GM06990 (cell line): Measurements from ENCODE around the gene JAM3.
A peak's percentile ranks its signal among the peaks of the same experiment; 100 is the strongest.

Experiments
- DNase-seq: peaks from one replicate; pipeline ENCODE4 v3.0.0-alpha.2; 2011; ENCODE audit not compliant: insufficient read length; ENCODE audit errors: extremely low read depth
- H3K27me3 ChIP-seq: replicated peaks from 2 replicates; pipeline ENCODE4 v1.6.0; 2011; ENCODE audit warnings: low read length; ENCODE audit not compliant: control insufficient read depth, insufficient read depth
- H3K36me3 ChIP-seq: 2 replicates; pipeline ENCODE4 v1.5.1; 2011; ENCODE audit warnings: low read length; ENCODE audit not compliant: control insufficient read depth, insufficient read depth
- H3K4me3 ChIP-seq: replicated peaks from 2 replicates; pipeline ENCODE4 v1.5.1; 2011; ENCODE audit warnings: low read depth, mild to moderate bottlenecking, control low read depth, low read length
- CTCF ChIP-seq: IDR thresholded peaks from 2 replicates; pipeline ENCODE4 v1.5.1; 2011; ENCODE audit warnings: low read length, control low read depth, mild to moderate bottlenecking, inconsistent platforms; ENCODE audit not compliant: insufficient read depth, poor library complexity, severe bottlenecking

JAM3 gene

GRCh38 chr11:134050541-134051383 is 18.1 kb upstream of the JAM3 start:
- DNase-seq: peak; percentile 55
- Histone ChIP-seq H3K27me3 (no peaks in the 10 kb centered on the region), H3K36me3 (no peaks in the 10 kb centered on the region), H3K4me3 (no peak overlapping the region)
- peak; percentile 88 for TF ChIP-seq CTCF

GRCh38 chr11:134052395-134052987 is 16.4 kb upstream of the JAM3 start:
- no peak overlapping the region for H3K4me3 ChIP-seq
- TF ChIP-seq CTCF: no peak
- no peaks in the 10 kb centered on the region for H3K27me3 ChIP-seq
- H3K36me3 ChIP-seq: no peaks in the 10 kb centered on the region
- DNase-seq: no peak

- Histone ChIP-seq H3K4me3 (no peak overlapping the region), H3K27me3 (no peaks in the 10 kb centered on the region), H3K36me3 (no peaks in the 10 kb centered on the region)
- TF ChIP-seq CTCF: no peak
- no peak for DNase-seq
These were observed 15.6 kb upstream of the JAM3 start for GRCh38 chr11:134052988-134053945.

GRCh38 chr11:134055029-134055428 is 13.8 kb upstream of the JAM3 start:
- no peak for DNase-seq
- no peaks in the 10 kb centered on the region for H3K27me3 ChIP-seq
- no peak for TF ChIP-seq CTCF
- no peak overlapping the region for H3K4me3 ChIP-seq
- no peaks in the 10 kb centered on the region for H3K36me3 ChIP-seq

GRCh38 chr11:134060316-134060715 is 8.6 kb upstream of the JAM3 start:
- no peak for DNase-seq
- H3K27me3 ChIP-seq: peaks cover 3% of the 10 kb centered on the region; the same call in 1 of the 2 replicates
- no peak overlapping the region for H3K4me3 ChIP-seq
- H3K36me3 ChIP-seq: no peaks in the 10 kb centered on the region
- no peak for TF ChIP-seq CTCF
